A549 (cell line): ENCODE data around the gene CCDC159.

Source experiments
- NR3C1 ChIP-seq: fragments of >200 bp; sonication (Bioruptor Twin); formaldehyde crosslinking; IDR thresholded peaks from 3 replicates; pipeline ENCODE4 v1.6.1; 2017
- RAD21 ChIP-seq, 2 experiments: fragments of >200 bp in 1 of 2; sonication (Bioruptor Twin) in 1 of 2; formaldehyde crosslinking in 1 of 2; IDR thresholded peaks in 1 of 2; conservative IDR thresholded peaks in 1 of 2; 2 replicates in 1 of 2; 3 replicates in 1 of 2; pipeline ENCODE4 v1.6.1; 2012 to 2018; ENCODE audit warnings: inconsistent platforms in 1 of 2
- RFX5 ChIP-seq: fragments of 450-650 bp; IDR thresholded peaks from 2 replicates; pipeline ENCODE4 v1.7.1; 2014; ENCODE audit warnings: antibody characterized with exemption, mild to moderate bottlenecking, moderate library complexity
- TF ChIP-seq, protein P1 (sequence below): fragments of >200 bp; sonication (Bioruptor Twin); formaldehyde crosslinking; IDR thresholded peaks from 2 replicates; pipeline ENCODE4 v1.6.1; 2016
- TF ChIP-seq, protein P2 (sequence below): fragments of >200 bp; sonication (Bioruptor Twin); formaldehyde crosslinking; IDR thresholded peaks from 3 replicates; pipeline ENCODE4 v1.5.1; 2016

DNA sequence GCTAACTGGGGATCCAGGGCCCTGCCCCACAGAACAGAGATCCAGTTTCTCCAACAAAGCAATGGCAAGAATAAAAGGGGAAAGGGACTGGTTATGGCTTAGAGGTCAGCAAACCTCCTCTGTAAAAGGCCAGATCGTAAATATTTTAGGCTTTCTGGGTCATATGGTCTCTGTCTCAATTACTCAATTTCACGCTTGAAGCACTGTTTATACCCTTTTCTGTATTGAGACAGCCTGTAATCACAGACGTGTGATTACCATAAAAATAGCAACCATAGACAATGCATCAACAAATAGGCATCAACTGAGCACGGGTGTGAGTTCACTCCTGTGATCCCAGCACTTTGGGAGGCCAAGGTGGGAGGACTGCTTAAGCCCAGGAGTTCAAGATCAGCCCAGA is 16.2 kb upstream of the CCDC159 start:
- TF ChIP-seq, protein P1, sequence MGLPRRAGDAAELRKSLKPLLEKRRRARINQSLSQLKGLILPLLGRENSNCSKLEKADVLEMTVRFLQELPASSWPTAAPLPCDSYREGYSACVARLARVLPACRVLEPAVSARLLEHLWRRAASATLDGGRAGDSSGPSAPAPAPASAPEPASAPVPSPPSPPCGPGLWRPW = no peak
- TF ChIP-seq RFX5 (no peak), RAD21 (conservative IDR thresholded peaks at IDR 0.05 in 1 of 2, IDR thresholded peaks at IDR 0.05 in 1 of 2) (no peak), NR3C1 (no peak)
- TF ChIP-seq, protein P2, sequence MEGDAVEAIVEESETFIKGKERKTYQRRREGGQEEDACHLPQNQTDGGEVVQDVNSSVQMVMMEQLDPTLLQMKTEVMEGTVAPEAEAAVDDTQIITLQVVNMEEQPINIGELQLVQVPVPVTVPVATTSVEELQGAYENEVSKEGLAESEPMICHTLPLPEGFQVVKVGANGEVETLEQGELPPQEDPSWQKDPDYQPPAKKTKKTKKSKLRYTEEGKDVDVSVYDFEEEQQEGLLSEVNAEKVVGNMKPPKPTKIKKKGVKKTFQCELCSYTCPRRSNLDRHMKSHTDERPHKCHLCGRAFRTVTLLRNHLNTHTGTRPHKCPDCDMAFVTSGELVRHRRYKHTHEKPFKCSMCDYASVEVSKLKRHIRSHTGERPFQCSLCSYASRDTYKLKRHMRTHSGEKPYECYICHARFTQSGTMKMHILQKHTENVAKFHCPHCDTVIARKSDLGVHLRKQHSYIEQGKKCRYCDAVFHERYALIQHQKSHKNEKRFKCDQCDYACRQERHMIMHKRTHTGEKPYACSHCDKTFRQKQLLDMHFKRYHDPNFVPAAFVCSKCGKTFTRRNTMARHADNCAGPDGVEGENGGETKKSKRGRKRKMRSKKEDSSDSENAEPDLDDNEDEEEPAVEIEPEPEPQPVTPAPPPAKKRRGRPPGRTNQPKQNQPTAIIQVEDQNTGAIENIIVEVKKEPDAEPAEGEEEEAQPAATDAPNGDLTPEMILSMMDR = no peak
